H1 (cell line): ENCODE results near the gene RBM15. TPM values are rescaled to one million over a fixed set of nuclear protein-coding genes. Genes with fewer than 3 reads are reported as not detected.

Experiments
- CTCF ChIA-PET: fragments of 300-600 bp; sonication (Branson Sonifier 250); formaldehyde crosslinking; loops from one replicate; lab custom pipeline; 2021; ENCODE audit not compliant: partially characterized antibody; lab: Charles Lee
- POLR2A ChIA-PET: fragments of 300-600 bp; sonication (Branson Sonifier 250); formaldehyde crosslinking; loops from one replicate; lab custom pipeline; 2021; ENCODE audit warnings: inconsistent platforms; ENCODE audit not compliant: partially characterized antibody; lab: Charles Lee
- DNase-seq, 2 experiments: peaks; one replicate each; pipeline versions ENCODE4 v3.0.0 to v3.0.0-alpha.2; 2010 to 2022; ENCODE audit warnings: low spot score in 2 of 2, low read depth in 1 of 2, mixed read lengths in 1 of 2
- FAIRE-seq: peaks from 2 replicates; lab custom pipeline; 2011; peaks lifted over from hg19 to GRCh38; lab: Jason Lieb, UNC
- H2AFZ ChIP-seq: 2 replicates; pipeline ENCODE4 v1.8.1; 2012; ENCODE audit warnings: low read length, inconsistent platforms
- H2AK5ac ChIP-seq: 2 replicates; pipeline ENCODE4 v1.6.1; 2013; ENCODE audit warnings: low read depth, low read length
- H2BK120ac ChIP-seq: replicated peaks from 2 replicates; pipeline ENCODE3; 2013; ENCODE audit warnings: low read depth, low read length, inconsistent platforms
- H2BK12ac ChIP-seq: 2 replicates; pipeline ENCODE4 v1.6.1; 2013; ENCODE audit warnings: low read depth, low read length
- H2BK15ac ChIP-seq: 2 replicates; pipeline ENCODE4 v1.6.1; 2013; ENCODE audit warnings: low read length
- H2BK20ac ChIP-seq: 2 replicates; pipeline ENCODE4 v1.6.1; 2013; ENCODE audit warnings: low read length
- H2BK5ac ChIP-seq: 2 replicates; pipeline ENCODE4 v1.6.1; 2013; ENCODE audit warnings: low read depth, low read length
- H3K14ac ChIP-seq: 2 replicates; pipeline ENCODE4 v1.6.1; 2013; ENCODE audit warnings: inconsistent platforms; ENCODE audit not compliant: insufficient read length
- H3K18ac ChIP-seq: 2 replicates; pipeline ENCODE4 v1.6.1; 2013; ENCODE audit warnings: low read length; ENCODE audit errors: extremely low read depth
- H3K23ac ChIP-seq: 2 replicates; pipeline ENCODE4 v1.6.1; 2013; ENCODE audit warnings: inconsistent platforms; ENCODE audit not compliant: insufficient read length
- H3K23me2 ChIP-seq: 2 replicates; pipeline ENCODE4 v1.6.1; 2013; ENCODE audit warnings: low read depth, low read length
- H3K27ac ChIP-seq: 2 replicates; pipeline ENCODE4 v1.6.1; 2011; ENCODE audit warnings: low read depth, low read length, inconsistent platforms
- H3K27me3 ChIP-seq, 4 experiments: replicated peaks in 1 of 4; 1 replicate in 1 of 4; 2 replicates in 3 of 4; pipeline versions ENCODE4 v1.6.1 to v1.8.1; 2011 to 2013; ENCODE audit warnings: low read length in 3 of 4, mild to moderate bottlenecking in 3 of 4, inconsistent platforms in 2 of 4, mixed read lengths in 2 of 4, moderate library complexity in 1 of 4; ENCODE audit not compliant: control insufficient read depth in 3 of 4, insufficient read depth in 3 of 4; ENCODE audit errors: extremely low read depth in 1 of 4
- H3K36me3 ChIP-seq, 4 experiments: 2 replicates each; pipeline versions ENCODE4 v1.6.1 to v1.8.1; 2011 to 2013; ENCODE audit warnings: mild to moderate bottlenecking in 4 of 4, low read length in 3 of 4, moderate library complexity in 2 of 4, control low read depth in 1 of 4, inconsistent platforms in 1 of 4; ENCODE audit not compliant: insufficient read depth in 4 of 4, control insufficient read depth in 2 of 4
- H3K4ac ChIP-seq: replicated peaks from 2 replicates; pipeline ENCODE3; 2013; ENCODE audit warnings: low read length, low read depth, mixed read lengths, inconsistent platforms; ENCODE audit not compliant: insufficient read length
- H3K4me1 ChIP-seq, 4 experiments: replicated peaks in 1 of 4; 1 replicate in 1 of 4; 2 replicates in 3 of 4; pipeline versions ENCODE4 v1.6.1 to v1.8.1; 2011 to 2013; ENCODE audit warnings: low read length in 3 of 4, inconsistent platforms in 2 of 4, mixed read lengths in 1 of 4; ENCODE audit not compliant: insufficient read depth in 4 of 4, control insufficient read depth in 3 of 4
- H3K4me2 ChIP-seq, 2 experiments: 2 replicates each; pipeline versions ENCODE4 v1.6.1 to v1.8.1; 2011 to 2013; ENCODE audit warnings: low read depth in 2 of 2, low read length in 2 of 2, control low read depth in 1 of 2, inconsistent platforms in 1 of 2, mild to moderate bottlenecking in 1 of 2; ENCODE audit not compliant: insufficient read depth in 1 of 2
- H3K4me3 ChIP-seq, 4 experiments: fragments of 200-600, 300-600 bp in 1 of 4; sonication (generic), shearing (Covaris generic), sonication (Bioruptor Twin) in 1 of 4; 2 replicates each; pipeline versions ENCODE4 v1.5.1 to v1.8.1; 2011 to 2016; ENCODE audit warnings: low read length in 4 of 4, low read depth in 3 of 4, control low read depth in 2 of 4, inconsistent platforms in 2 of 4, mild to moderate bottlenecking in 2 of 4, mixed read lengths in 1 of 4, moderate library complexity in 1 of 4; ENCODE audit not compliant: insufficient read depth in 2 of 4; ENCODE audit errors: extremely low read depth in 1 of 4
- H3K56ac ChIP-seq: replicated peaks from 2 replicates; pipeline ENCODE3; 2013; ENCODE audit warnings: low read depth, mild to moderate bottlenecking, mixed read lengths, low read length, inconsistent platforms; ENCODE audit not compliant: insufficient read length
- H3K79me1 ChIP-seq: 2 replicates; pipeline ENCODE4 v1.6.1; 2013; ENCODE audit warnings: low read depth, low read length, control low read depth
- H3K79me2 ChIP-seq, 2 experiments: 2 replicates each; pipeline versions ENCODE4 v1.6.1 to v1.8.1; 2012 to 2013; ENCODE audit warnings: low read length in 2 of 2, mild to moderate bottlenecking in 2 of 2, inconsistent platforms in 1 of 2; ENCODE audit not compliant: insufficient read depth in 2 of 2, control insufficient read depth in 1 of 2
- H3K9ac ChIP-seq, 4 experiments: replicated peaks in 1 of 4; 1 replicate in 1 of 4; 2 replicates in 3 of 4; pipeline versions ENCODE4 v1.6.1 to v1.8.1; 2011 to 2013; ENCODE audit warnings: low read depth in 3 of 4, low read length in 3 of 4, control low read depth in 2 of 4, mild to moderate bottlenecking in 2 of 4, moderate library complexity in 2 of 4, inconsistent platforms in 1 of 4; ENCODE audit errors: extremely low read depth in 1 of 4
- H3K9me3 ChIP-seq, 2 experiments: 2 replicates each; pipeline versions ENCODE4 v1.6.1 to v1.8.1; 2012 to 2013; ENCODE audit warnings: mild to moderate bottlenecking in 2 of 2, moderate library complexity in 2 of 2, control low read depth in 1 of 2, inconsistent platforms in 1 of 2, low read depth in 1 of 2, low read length in 1 of 2, mixed read lengths in 1 of 2; ENCODE audit not compliant: insufficient read depth in 2 of 2
- H4K20me1 ChIP-seq, 2 experiments: replicated peaks in 1 of 2; 2 replicates each; pipeline versions ENCODE3 to v1.8.1; 2011 to 2013; ENCODE audit warnings: inconsistent platforms in 2 of 2, low read length in 2 of 2, mild to moderate bottlenecking in 1 of 2; ENCODE audit not compliant: insufficient read depth in 2 of 2, control insufficient read depth in 1 of 2
- H4K5ac ChIP-seq: 2 replicates; pipeline ENCODE4 v1.6.1; 2013; ENCODE audit warnings: low read length, low read depth, mixed read lengths, inconsistent platforms; ENCODE audit not compliant: insufficient read length
- H4K8ac ChIP-seq: 2 replicates; pipeline ENCODE4 v1.8.0; 2013; ENCODE audit warnings: mild to moderate bottlenecking, moderate library complexity, low read length, inconsistent platforms; ENCODE audit not compliant: insufficient read depth; ENCODE audit errors: extremely low read depth
- H4K91ac ChIP-seq: replicated peaks from 2 replicates; pipeline ENCODE3; 2013; ENCODE audit warnings: low read length, mixed read lengths, inconsistent platforms; ENCODE audit not compliant: insufficient read length
- BACH1 ChIP-seq: IDR thresholded peaks from 2 replicates; pipeline ENCODE4 v1.6.1; 2012; ENCODE audit warnings: low read length, improper control_type of control experiment
- BRCA1 ChIP-seq: IDR thresholded peaks from 2 replicates; pipeline ENCODE4 v1.6.1; 2012; ENCODE audit warnings: low read depth, low read length, improper control_type of control experiment
- CREB1 ChIP-seq: IDR thresholded peaks from 2 replicates; pipeline ENCODE4 v1.6.1; 2012; ENCODE audit warnings: inconsistent platforms
- CTBP2 ChIP-seq: IDR thresholded peaks from 2 replicates; pipeline ENCODE4 v1.7.0; 2011; ENCODE audit warnings: borderline replicate concordance, mild to moderate bottlenecking, moderate library complexity, mixed read lengths, low read length; ENCODE audit not compliant: insufficient read depth, insufficient read length
- EGR1 ChIP-seq: IDR thresholded peaks from 2 replicates; pipeline ENCODE4 v1.6.1; 2011; ENCODE audit warnings: low read depth, low read length, borderline replicate concordance
- HDAC2 ChIP-seq, 2 experiments: fragments of 300-600 bp in 1 of 2; sonication (generic) in 1 of 2; IDR thresholded peaks; 2 replicates each; pipeline ENCODE4 v1.6.1; 2011 to 2012; ENCODE audit warnings: low read depth in 2 of 2, low read length in 2 of 2, mild to moderate bottlenecking in 2 of 2, moderate library complexity in 2 of 2, borderline replicate concordance in 1 of 2, inconsistent platforms in 1 of 2
- KDM5A ChIP-seq: fragments of 200-600 bp; IDR thresholded peaks from 2 replicates; pipeline ENCODE4 v1.7.1; 2012; ENCODE audit warnings: mild to moderate bottlenecking, low read length, inconsistent platforms, mixed read lengths
- SP2 ChIP-seq: IDR thresholded peaks from 2 replicates; pipeline ENCODE4 v1.6.1; 2012; ENCODE audit warnings: mild to moderate bottlenecking, low read length, inconsistent platforms
- WGBS, 2 experiments: shearing (Covaris generic) in 1 of 2; methylation state at CpG; one replicate each; pipeline versions ENCODE4 v1.1.6 to v1.1.7; 2013 to 2015; ENCODE audit warnings: low lambda C conversion rate in 2 of 2, mixed read lengths in 2 of 2, inconsistent platforms in 1 of 2, low coverage in 1 of 2, missing lambda C conversion rate in 1 of 2; ENCODE audit not compliant: insufficient replicate concordance in 2 of 2, insufficient coverage in 1 of 2, insufficient read length in 1 of 2; ENCODE audit errors: extremely low coverage in 1 of 2, missing lambda C conversion rate in 1 of 2; 5-methylcytosine and 5-hydroxymethylcytosine counted together
- polyA plus RNA-seq, 7 experiments: library from polyadenylated mRNA; depleted of rRNA in 3 of 7; stranded (reverse) in 5 of 7; unstranded in 2 of 7; fragments of >200 nt in 5 of 7; fragments of 200-250 nt in 2 of 7; gene quantifications; 1 replicate in 5 of 7; 2 replicates in 1 of 7; 4 replicates in 1 of 7; pipeline versions ENCODE4 v1.2.1 to v1.2.3, GENCODE V29; 2011 to 2013; ENCODE audit warnings: missing spikeins in 2 of 7, mixed read lengths in 2 of 7
- total RNA-seq: library from RNA; stranded (reverse); fragmentation: NEBNext Ultra II Directional; extraction: Animal tissue kit (Norgen Biotek cat#: 25700); gene quantifications from 2 replicates; pipeline ENCODE4 v1.2.1, GENCODE V29; 2021

Gene RBM15
- total and polyA plus RNA-seq, 2 of the 8 experiments (the other 6 are each of a cell fraction or from before 2014, with no cell fraction given), result 13.5 to 44.9 TPM

DNA sequence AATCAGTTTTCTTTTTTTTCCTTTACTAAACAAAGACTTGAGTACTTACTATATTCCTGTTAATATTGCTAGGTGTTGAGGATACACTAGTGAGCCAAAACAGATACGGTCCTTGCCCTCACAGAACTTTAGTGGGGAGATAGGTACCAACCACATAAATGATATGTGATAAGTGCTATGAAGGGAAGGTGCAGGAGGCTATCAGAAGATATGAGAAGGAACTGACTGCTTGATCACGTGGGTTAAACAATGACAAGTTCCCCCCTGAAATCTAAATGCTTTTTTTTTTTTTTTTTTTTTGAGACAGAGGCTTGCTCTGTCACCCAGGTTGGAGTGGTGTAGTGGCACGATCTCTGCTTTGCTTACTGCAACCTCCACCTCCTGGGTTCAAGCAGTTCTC lies 25.0 kb downstream of the RBM15 start:
- Histone ChIP-seq H3K23me2 (no peaks in the 10 kb centered on the region), H3K27ac (no peak overlapping the region), H3K14ac (no peak overlapping the region), H3K4me3 (no peak overlapping the region), H3K23ac (no peak overlapping the region), H3K79me2 (peaks cover 0 to 42% of the 10 kb centered on the region in 2 experiments; a peak in 2 of 4 replicates), H3K27me3 (no peaks in the 10 kb centered on the region), H3K4ac (no peak overlapping the region), H4K5ac (no peak overlapping the region), H2AK5ac (no peak overlapping the region), H3K4me2 (no peak overlapping the region), H3K79me1 (peaks cover 2% of the 10 kb centered on the region; the same call in 1 of the 2 replicates), H2BK20ac (no peak overlapping the region), H3K36me3 (peaks cover 0 to 33% (median 7%) of the 10 kb centered on the region in 4 experiments; a peak in 5 of 8 replicates), H2BK5ac (no peak overlapping the region), H3K4me1 (no peaks in the 10 kb centered on the region), H4K91ac (no peak overlapping the region), H4K20me1 (peaks cover 0 to 2% of the 10 kb centered on the region in 2 experiments), H2BK12ac (no peak overlapping the region), H3K9me3 (no peaks in the 10 kb centered on the region), H4K8ac (no peak overlapping the region), H2BK120ac (no peak overlapping the region), H2BK15ac (no peak overlapping the region), H3K56ac (no peak overlapping the region), H3K9ac (no peak overlapping the region), H3K18ac (no peak overlapping the region), H2AFZ (no peak overlapping the region)
- FAIRE-seq, result no peak
- CTCF ChIA-PET, result interaction anchor here (0.8 to 1.7 kb wide), 4 partner anchors 28 to 102 kb away, joined by 3 to 7 read pairs (median 4); no protein-coding TSS in a partner anchor
- POLR2A ChIA-PET, result interaction anchor here (0.8 to 1.3 kb wide), 3 partner anchors 8 to 21 kb away, joined by 3 read pairs; no protein-coding TSS in a partner anchor
- 90% methylated on average over 3 of the region's 3 CpGs; no CpG with 5 or more reads in 1 of the 2 experiments for WGBS, 2 experiments
- DNase-seq, result no peak
- no peak for TF ChIP-seq KDM5A
- no peak for TF ChIP-seq HDAC2 (IDR thresholded peaks at IDR 0.05; ENCODE audit: borderline replicate concordance in 1 of 2, low read depth in 2 of 2, low read length in 2 of 2)
- no peak for TF ChIP-seq SP2
- no peak for TF ChIP-seq CREB1
- no peak for TF ChIP-seq BACH1
- no peak for TF ChIP-seq CTBP2
- TF ChIP-seq BRCA1, result no peak
- no peak for TF ChIP-seq EGR1
